Measurements from ENCODE around the gene DGKB. TPM values are rescaled to one million over a fixed set of nuclear protein-coding genes. Genes with fewer than 3 reads are reported as not detected.

Gene DGKB
- total RNA-seq, 1 donor, result not detected

DNA sequence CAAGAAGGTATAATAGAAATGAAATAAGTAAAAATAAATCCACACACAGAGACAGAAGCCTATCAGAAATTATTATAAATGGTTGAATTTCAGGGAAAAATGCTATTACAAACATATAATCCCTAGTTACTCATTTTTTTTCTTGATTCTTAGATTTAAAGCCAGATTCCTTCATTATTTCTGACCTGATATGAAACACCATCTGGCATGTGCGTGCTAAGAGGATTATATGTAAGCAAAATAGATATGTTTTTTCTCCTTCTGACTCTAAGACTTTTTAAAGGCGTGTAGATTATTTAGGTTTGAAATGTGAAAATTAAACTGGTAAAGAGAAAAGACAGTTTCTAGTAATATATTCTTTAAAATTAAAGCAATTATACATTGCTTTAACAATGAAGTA lies 676.4 kb downstream of the DGKB start:
- DNase-seq (ENCODE audit: low read depth), result no peak
- H3K4me3 ChIP-seq (ENCODE audit: low read depth, low read length), result no peak overlapping the region
- TF ChIP-seq, protein P1, sequence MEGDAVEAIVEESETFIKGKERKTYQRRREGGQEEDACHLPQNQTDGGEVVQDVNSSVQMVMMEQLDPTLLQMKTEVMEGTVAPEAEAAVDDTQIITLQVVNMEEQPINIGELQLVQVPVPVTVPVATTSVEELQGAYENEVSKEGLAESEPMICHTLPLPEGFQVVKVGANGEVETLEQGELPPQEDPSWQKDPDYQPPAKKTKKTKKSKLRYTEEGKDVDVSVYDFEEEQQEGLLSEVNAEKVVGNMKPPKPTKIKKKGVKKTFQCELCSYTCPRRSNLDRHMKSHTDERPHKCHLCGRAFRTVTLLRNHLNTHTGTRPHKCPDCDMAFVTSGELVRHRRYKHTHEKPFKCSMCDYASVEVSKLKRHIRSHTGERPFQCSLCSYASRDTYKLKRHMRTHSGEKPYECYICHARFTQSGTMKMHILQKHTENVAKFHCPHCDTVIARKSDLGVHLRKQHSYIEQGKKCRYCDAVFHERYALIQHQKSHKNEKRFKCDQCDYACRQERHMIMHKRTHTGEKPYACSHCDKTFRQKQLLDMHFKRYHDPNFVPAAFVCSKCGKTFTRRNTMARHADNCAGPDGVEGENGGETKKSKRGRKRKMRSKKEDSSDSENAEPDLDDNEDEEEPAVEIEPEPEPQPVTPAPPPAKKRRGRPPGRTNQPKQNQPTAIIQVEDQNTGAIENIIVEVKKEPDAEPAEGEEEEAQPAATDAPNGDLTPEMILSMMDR (IDR thresholded peaks at IDR 0.05; ENCODE audit: insufficient read depth, low read depth, low read length), result no peak

DNA sequence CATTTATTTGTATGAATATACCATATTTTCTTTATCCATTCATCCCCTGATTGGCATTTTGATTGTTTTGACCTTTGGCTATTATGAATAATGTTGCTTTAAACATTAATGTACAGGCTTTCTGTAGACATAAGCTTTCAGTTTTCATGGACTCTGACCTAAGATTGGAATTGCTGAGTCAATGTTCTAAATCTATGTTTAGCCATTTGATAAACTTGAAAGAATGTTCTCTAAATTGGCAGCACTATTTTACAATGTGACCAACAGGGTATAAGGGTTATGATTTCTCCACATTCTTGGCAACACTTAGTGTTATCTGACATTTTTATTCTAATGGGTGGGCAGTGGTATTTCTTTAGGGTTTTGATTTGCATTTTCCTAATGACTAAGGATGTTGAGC lies 683.4 kb downstream of the DGKB start:
- H3K4me3 ChIP-seq (ENCODE audit: low read depth, low read length), result no peak overlapping the region
- DNase-seq (ENCODE audit: low read depth), result no peak
- TF ChIP-seq, protein P1 (IDR thresholded peaks at IDR 0.05; ENCODE audit: insufficient read depth, low read depth, low read length), result no peak

DNA sequence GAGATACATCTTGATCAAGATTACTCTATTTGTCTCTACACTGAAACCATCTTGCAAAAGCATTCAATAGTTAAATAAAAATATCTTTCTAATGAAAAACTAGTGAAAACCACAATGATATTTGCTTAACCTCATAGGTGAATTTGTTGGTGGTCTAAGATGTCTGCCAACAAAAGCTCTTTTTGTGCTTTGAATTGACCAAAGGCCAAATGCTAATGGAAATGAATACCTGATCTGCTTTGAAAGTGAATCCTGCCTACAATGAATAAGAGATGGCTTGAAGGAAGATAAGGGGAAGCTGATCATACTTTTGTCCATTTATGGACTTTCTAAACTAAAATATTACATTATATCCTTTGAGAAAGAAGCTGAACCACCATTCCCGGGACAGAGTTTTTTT lies 684.2 kb downstream of the DGKB start:
- DNase-seq (ENCODE audit: low read depth), result no peak
- H3K4me3 ChIP-seq (ENCODE audit: low read depth, low read length), result no peak overlapping the region
- TF ChIP-seq, protein P1 (IDR thresholded peaks at IDR 0.05; ENCODE audit: insufficient read depth, low read depth, low read length), result no peak

DNA sequence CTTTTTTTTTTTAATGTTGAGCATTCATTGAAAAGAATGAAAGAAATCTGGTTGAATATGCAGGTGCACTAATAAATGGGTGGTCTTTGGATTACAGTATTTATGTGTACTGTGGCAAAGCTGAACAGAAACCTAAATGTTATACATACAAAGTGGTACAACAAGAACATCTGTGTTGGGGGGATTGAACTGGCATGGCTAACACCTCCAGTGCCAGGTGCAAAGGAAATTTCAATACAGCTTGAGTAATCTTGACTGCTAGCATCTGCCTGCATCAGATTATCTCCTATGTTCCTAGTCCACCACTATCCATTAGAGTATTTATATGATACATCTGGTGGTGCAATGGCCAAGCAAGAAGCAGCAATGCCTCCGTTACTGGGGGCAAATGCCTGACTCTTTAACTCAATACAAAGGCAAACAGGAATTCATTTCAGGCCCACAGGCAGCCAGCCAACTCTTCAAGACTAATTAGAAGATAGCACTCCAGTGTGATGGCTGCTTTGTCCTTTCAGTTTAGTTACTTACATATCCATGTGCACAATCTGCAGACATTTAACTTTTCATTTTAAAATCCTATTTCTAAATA lies 692.6 kb downstream of the DGKB start:
- H3K4me3 ChIP-seq (ENCODE audit: low read depth, low read length), result no peak overlapping the region
- DNase-seq (ENCODE audit: low read depth), result no peak
- TF ChIP-seq, protein P1 (IDR thresholded peaks at IDR 0.05; ENCODE audit: insufficient read depth, low read depth, low read length), result no peak

DNA sequence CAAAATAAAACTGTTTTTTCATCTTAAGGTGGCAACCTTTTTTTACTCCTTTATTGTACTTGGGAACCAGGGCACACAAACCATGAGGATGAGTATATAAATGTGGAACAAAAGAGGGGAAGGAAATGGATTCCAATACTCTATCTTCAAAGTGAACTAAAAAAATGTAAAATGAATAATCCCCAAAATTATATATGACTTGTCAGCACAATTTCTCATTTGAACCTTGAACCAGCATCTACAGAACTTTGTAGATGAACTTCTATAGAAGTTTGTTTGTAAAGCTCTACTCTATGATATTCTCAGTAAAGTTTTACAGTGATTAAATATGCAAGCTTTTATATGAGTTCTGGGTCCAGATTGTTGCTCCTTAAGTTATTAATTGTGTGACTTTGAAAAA lies 694.8 kb downstream of the DGKB start:
- no peak overlapping the region for H3K4me3 ChIP-seq (ENCODE audit: low read depth, low read length)
- TF ChIP-seq, protein P1 (IDR thresholded peaks at IDR 0.05; ENCODE audit: insufficient read depth, low read depth, low read length), result no peak
- DNase-seq (ENCODE audit: low read depth), result no peak

DNA sequence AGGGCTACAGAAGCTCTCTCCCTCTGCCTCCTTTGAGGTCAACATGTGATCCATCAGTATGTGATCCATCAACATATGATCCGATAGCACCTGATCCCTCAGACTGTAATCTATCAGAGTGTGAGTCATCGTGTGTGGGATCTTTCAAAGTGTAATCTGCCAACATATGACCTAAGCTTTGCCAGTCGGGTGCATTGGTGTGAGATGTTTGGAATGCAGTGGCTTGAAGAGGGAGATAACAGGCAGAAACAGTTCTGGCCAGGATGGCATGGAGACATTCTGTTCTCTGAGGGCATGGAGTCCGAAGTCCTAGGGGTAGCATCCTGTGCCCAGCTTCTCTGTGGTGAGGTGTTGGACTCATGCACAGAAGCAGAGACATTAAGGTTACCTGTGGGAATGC lies 695.4 kb downstream of the DGKB start:
- TF ChIP-seq, protein P1 (IDR thresholded peaks at IDR 0.05; ENCODE audit: insufficient read depth, low read depth, low read length), result no peak
- no peak for DNase-seq (ENCODE audit: low read depth)
- no peak overlapping the region for H3K4me3 ChIP-seq (ENCODE audit: low read depth, low read length)

DNA sequence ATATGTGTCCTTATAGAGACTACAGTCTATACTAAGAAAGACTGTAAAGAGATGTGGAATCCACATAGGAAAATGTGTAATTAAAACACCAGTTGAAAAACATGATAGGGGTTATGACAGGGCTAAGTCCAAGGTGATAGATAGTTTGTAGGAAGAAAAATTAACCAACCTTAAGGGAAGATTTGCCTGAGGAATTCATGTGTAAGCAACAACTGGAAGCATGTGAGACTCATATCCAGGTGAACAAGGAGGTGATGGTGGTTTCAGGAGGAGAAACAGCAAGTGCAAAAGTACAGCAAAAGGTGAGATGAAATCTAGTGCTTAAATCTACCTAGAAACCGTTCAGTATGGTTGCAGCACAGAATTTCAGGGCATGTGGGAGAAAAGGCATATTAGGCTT lies 696.4 kb downstream of the DGKB start:
- TF ChIP-seq, protein P1 (IDR thresholded peaks at IDR 0.05; ENCODE audit: insufficient read depth, low read depth, low read length), result no peak
- no peak overlapping the region for H3K4me3 ChIP-seq (ENCODE audit: low read depth, low read length)
- no peak for DNase-seq (ENCODE audit: low read depth)

Data from fibroblast of villous mesenchyme (primary cell).